Activated T-helper 1 cell treated with Interleukin-2 at 50 U/mL for 16 hours (primary cell): ENCODE measurements around the gene GSK3A.
A peak's percentile ranks its signal among the peaks of the same experiment; 100 is the strongest.

Experiments used
- DNase-seq: peaks from one replicate; pipeline ENCODE4 v3.0.0-alpha.2; 2020; ENCODE audit warnings: low read depth

The GSK3A gene

DNA sequence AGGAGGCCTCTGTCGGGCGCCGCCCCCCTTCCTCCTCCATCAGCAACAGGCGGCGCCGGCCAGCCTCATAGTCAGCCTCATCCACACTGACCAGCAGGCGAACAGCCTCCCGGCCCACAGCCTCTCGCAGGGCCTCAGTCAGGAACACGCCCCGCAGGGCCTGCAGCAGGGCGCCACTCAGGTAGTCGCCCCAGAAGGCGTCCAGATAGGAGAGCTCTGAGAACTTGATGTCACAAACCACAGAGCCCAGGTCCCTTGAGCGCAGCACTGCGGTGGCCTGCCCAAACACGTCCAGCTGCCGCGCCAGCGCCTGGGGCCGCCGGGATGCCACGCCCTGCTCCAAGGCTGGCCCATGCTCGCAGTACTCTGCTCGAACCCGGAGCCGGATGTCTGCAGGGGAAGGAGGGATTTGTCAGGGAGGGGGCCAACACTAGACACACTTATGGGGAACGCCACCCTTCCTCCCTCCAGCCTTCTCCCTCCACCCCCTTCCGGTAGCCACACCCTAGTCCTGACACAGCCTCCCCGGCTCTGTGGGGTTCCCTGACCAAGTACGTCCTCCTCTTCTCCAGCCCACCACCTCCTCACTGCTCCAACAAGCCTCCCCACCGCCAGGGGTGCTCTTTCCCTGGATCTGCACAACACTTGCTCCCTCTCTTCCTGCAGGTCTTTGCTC is 42.8 kb downstream of the GSK3A start:
- no peak for DNase-seq

DNA sequence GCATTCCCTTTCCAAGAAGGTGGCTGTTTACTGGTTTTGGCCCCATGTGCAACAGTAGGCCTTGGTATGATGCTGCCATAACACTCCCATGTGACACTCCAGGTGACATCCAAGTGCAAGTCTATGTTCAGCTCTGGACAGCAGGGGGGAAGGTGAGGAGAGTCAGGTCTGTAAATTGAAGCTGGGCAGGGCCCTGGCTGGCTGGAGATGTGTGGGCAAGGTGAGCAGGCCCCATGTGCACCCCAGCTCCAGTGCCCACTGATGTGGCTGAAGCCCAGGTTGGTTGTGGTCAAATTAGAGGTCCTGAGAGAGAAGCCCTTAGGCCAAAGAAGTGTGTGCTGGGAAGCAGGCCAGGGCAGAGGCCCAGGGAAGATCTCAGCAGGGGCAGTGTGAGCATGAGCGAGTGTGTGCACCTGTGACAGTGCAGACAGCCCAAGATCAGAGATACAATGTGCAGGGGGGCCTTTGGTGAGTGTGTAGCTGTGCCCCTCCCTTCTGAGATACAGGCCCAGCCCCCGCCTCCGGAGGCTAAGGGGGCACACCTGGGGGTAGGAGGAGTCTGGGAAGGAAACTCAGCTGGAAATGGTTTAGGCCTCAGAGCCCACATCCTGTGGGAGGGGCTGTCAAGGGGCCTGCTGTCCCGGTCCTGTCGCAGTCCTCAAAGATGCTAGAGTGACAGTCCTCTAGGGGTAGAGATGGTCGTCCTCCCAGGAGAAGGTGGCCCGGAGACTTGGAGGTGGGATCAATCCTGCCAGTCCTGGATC is 43.5 kb downstream of the GSK3A start:
- peak; percentile 68 for DNase-seq

DNA sequence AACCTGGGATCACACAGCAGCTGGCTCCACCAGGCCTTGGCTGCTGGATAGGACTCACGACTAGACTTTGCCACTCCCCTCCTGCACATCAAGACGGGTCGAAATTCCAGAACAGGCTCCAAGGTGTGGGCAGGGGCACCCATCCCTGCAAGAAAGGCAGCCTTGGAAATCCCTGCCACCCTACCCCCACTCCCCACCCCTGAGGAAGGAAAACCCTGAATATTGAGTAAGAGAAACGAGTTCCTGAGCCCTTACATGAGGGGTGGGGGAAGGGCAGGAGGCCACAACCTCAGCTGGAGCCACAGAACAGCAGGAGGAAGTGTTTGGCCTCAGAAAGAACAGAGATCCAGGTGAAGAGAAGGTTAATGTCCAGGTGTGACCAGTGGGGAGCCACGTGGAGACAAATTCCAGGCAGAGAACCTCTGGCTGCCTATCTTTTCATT is 45.0 kb downstream of the GSK3A start:
- DNase-seq = no peak

DNA sequence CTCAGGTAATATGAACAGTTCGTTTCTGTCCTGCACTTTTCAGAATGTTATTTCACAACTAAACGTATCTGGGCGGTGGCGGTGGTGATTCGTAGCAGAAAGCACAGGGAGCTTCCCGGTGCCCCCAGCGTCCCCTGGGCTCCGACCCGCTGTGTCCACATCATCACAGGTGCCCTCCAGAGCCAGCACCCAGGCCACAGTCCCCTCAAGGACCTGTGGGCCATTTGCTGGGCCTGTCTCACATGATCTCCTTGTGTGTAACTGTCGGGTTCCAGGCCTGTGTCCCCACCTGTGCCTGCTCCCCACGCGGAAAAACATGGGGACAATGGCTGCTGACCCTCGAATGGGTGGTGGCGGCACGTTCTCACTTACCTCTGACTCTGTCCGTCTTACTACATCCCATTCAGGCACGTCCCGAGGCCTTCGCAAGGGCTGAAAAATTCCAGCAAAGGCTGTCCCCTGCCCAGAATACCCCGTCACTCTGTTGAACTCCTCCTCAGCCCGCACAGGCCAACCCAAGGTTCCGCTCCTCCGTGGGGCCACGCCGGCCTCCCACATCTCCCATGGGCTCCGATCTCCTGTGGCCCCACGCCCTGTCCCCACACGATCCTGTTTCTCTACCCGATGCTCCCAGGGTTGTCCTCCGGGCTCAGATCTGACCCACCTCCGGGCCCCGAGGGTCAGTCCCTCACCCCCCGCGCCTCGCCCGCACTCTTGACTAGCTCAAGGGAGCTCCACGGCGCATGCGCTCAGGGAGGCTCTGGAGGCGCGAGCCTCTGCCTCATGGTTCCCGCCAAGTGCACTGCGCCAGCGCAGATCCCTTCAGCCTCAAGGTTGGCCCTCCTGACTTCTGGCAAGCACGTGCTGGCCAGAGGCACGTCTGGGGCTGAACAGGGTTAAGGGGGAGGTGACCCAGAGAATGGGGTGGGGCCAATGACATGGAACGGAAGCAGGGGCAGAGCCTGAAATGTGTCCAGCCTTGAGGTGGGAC is 46.1 kb downstream of the GSK3A start:
- no peak for DNase-seq

DNA sequence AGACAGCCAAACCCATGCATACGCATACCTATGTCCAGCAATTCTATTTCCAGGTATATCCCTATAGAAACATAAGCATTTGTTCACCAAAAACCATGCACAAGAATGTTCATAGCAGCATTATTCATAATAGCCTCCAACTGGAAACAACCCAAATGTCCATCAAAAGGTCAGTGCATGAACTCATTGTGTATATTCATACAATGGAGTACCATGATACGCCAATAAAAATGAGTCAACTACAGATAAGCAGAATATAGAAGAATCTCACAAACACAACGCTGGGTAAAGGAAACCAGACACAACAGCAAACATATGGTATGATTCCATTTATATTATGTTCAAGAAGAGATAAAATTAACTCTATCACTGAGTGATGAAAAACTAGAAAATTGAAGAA is 48.7 kb downstream of the GSK3A start:
- no peak for DNase-seq

DNA sequence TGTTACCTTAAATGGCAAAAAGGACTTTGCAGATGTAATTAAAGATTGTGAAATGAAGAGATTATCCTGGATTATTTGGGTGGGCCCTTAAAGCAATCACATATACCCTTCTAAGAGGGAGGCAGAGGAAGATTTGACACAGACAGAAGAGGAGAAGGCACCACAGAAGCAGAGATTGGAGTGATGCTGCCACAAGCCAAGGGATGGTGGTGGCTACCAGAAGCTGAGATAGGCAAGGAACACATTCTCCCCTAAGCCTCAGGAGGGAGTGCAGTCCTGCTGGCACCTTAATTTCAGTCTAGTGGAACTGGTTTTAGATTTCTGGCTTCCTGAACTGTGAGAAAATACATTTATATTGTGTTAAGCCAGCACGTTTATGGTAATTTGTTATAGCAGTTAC is 49.1 kb downstream of the GSK3A start:
- DNase-seq = no peak

DNA sequence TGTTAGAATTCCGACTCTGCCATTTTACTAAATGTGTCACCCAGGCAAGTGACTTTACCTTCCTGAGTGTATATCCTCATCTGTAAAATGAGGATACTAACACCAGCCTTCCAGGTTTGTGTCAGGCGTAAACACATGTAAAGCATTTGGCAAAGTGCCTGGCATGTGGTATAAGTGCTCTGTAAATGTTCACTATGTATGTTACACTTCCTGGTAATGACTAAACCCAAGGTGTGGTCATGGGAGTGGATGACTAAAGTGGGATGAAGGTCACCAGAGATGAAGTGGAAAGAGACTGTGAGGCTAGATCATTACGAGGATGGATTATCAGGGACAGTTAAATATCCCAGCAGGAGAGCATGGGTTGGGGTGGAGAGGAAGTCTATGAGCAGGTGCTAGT is 50.5 kb downstream of the GSK3A start:
- no peak for DNase-seq

DNA sequence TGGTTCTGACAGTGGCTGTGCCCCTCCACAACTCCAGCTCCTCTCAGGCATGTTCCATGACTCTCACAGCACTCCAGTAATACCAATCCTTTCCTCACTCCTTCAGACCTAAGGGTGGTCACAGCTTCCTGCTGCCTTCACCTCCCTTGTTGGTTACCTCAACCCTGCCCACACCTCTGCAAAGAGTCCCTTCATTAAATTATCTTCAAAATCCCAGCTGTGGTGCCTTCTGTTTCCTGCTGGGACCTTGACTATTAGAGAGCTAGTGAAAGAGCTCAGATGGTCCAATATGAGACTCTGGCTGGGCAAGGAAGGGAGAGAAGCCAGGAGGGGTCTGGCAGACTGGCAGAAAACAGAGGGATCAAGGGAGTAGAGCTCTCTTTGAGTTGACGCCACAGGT is 51.1 kb downstream of the GSK3A start:
- no peak for DNase-seq

DNA sequence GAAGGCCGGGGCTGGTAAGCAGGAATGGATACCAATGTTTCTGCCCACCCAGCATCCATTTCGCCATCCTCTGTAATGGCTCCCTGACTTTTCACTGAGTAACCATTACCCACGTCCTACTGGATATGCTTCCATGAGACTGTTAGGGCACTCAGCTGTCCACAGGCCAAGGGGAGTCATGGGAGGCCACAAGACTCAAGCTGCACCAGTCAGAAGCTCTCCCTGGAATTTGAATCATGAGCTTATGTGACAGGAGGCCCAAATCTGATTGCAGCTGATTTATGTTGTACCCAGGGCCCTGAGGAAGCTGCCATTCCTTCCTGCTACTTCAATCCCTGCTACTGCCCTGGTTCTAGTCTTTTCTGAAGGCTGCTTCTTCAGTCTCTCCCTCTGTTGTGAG is 53.3 kb downstream of the GSK3A start:
- no peak for DNase-seq

DNA sequence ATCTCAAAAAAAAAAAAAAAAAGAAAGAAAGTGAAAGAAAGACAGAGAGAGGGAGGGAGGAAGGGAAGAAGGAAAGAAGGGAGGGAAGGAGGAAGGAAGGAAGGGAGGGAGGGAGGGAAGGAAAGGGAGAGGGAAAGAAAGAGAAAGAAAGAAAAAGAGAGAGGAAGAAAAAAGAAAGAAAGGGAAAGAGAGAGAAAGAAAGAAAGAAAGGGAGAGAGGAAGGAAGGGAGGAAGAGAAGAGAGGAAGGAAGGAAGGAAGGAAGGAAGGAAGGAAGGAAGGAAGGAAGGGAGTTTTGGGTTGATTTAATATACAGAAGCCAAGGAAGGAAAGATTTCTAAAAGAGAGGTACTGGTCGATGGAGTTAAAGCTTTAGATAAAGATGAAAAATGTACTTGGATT is 53.7 kb downstream of the GSK3A start:
- DNase-seq = no peak

DNA sequence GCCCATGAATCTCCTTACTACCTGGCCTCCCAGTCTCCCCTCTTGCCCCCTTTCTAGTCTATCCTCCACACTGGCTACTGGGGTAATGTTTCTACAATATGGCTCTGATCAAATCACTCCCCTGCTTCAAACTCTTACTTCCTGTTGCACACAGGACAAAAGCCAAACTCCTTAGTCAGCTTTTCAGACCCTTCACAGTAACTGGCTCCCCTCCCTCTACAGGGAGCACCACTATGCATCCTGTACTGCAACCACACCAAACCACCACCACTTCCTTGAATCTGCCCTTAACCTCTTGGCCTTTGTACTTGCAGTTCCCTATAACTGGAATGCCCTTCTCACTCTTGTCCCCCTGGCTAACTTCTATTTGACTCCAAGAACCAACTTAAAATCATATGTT is 57.1 kb downstream of the GSK3A start:
- no peak for DNase-seq

DNA sequence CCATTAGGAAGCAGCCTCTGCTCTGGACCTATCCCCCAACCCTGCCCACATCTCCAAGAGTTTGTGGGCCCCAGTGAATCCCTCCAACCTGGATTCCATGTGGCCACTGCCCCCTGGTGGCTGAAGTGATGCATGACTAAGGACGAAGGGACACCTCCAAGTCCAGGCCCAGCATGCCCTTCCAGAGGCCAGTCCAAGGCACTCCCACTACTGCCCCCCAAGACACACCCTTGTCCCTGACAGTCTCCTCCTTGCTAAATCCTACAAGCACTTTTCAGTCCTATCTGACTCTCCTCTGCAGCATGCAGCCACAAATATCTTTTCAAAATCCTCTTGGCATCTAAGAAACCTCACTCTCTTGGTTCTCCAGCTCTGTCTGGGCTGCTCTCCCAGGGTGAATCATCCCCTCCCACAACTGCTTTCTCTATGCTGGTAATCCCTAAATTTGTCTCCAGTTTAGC is 58.0 kb downstream of the GSK3A start:
- DNase-seq = peak; percentile 49
